Stimulated activated naive CD4-positive, alpha-beta T cell treated with Interleukin-2 at 50 U/mL for 16 hours (primary cell): ENCODE data around the gene RCSD1.

Experiments
- DNase-seq: peaks from one replicate; lab custom pipeline; 2025; lab: John Stamatoyannopoulos, UW

Gene RCSD1

GRCh38 chr1:167641786-167642500, 11.9 kb downstream of the RCSD1 start:
- DNase-seq = peak; percentile 15

GRCh38 chr1:167642501-167642826, 12.4 kb downstream of the RCSD1 start:
- no peak for DNase-seq

- DNase-seq = no peak
Measured at GRCh38 chr1:167643441-167643840, 13.4 kb downstream of the RCSD1 start.

- DNase-seq = no peak
Measured at GRCh38 chr1:167644551-167644950, 14.5 kb downstream of the RCSD1 start.

GRCh38 chr1:167645140-167645541, 15.1 kb downstream of the RCSD1 start:
- DNase-seq = no peak

- no peak for DNase-seq
Measured at GRCh38 chr1:167645625-167646414, 15.8 kb downstream of the RCSD1 start.

- DNase-seq = no peak
Measured at GRCh38 chr1:167648252-167648849, 18.3 kb downstream of the RCSD1 start.

- DNase-seq = no peak
Measured at GRCh38 chr1:167648978-167649744, 19.1 kb downstream of the RCSD1 start.

- no peak for DNase-seq
Measured at GRCh38 chr1:167650269-167651160, 20.5 kb downstream of the RCSD1 start.

- no peak for DNase-seq
Measured at GRCh38 chr1:167651161-167651693, 21.2 kb downstream of the RCSD1 start.

GRCh38 chr1:167654975-167655575, 25.0 kb downstream of the RCSD1 start:
- no peak for DNase-seq

- no peak for DNase-seq
Measured at GRCh38 chr1:167656657-167657056, 26.6 kb downstream of the RCSD1 start.

- DNase-seq = no peak
Measured at GRCh38 chr1:167658574-167659328, 28.7 kb downstream of the RCSD1 start.

GRCh38 chr1:167659450-167659849, 29.4 kb downstream of the RCSD1 start:
- no peak for DNase-seq

GRCh38 chr1:167659881-167660280, 29.8 kb downstream of the RCSD1 start:
- DNase-seq = no peak

GRCh38 chr1:167661527-167662426, 31.7 kb downstream of the RCSD1 start:
- no peak for DNase-seq

GRCh38 chr1:167663002-167663772, 33.2 kb downstream of the RCSD1 start:
- DNase-seq = no peak

- DNase-seq = no peak
Measured at GRCh38 chr1:167665469-167665868, 35.4 kb downstream of the RCSD1 start.
